Measurements from ENCODE around the gene PPP1R26. TPM values are rescaled to one million over a fixed set of nuclear protein-coding genes. Genes with fewer than 3 reads are reported as not detected.
A peak's percentile ranks its signal among the peaks of the same experiment; 100 is the strongest.

The PPP1R26 gene
- total and polyA plus RNA-seq, 12 donors = 3.3 to 34.8 (median 15.8) TPM

- intact Hi-C loops (cut with DNase I) = loop anchor here in 1 of 2 donors (5.0 kb wide), 1 partner anchor 32 kb away; no protein-coding TSS in a partner anchor
- peak; percentile 52 to 67 (median 60) for TF ChIP-seq CTCF (IDR thresholded peaks at IDR 0.05)
- no peak for TF ChIP-seq POLR2A (IDR thresholded peaks at IDR 0.05)
- Histone ChIP-seq H3K36me3 (replicated peaks in 1 of 2) (peaks cover 0 to 26% of the 10 kb centered on the region in 2 donors), H3K4me3 (no peak overlapping the region), H3K27me3 (no peaks in the 10 kb centered on the region), H3K4me1 (replicated peaks in 1 of 2) (peaks cover 10% of the 10 kb centered on the region in 2 donors), H3K27ac (no peak overlapping the region), H3K9me3 (replicated peaks in 1 of 3) (no peaks in the 10 kb centered on the region)
- DNase-seq = peak; percentile 66 to 86 (median 77)
- 46 to 63% (median 60%) methylated on average over 14 to 21 of the region's 21 CpGs for WGBS, 4 donors
These were observed 25.0 kb downstream of the PPP1R26 start for GRCh38 chr9:135504262-135505243.

GRCh38 chr9:135505406-135506187 is 26.0 kb downstream of the PPP1R26 start:
- no peaks in the 10 kb centered on the region for H3K9me3 ChIP-seq (replicated peaks in 1 of 3)
- intact Hi-C loops (cut with DNase I) = loop anchor here in 1 of 2 donors (5.0 kb wide), 1 partner anchor 33 kb away; no protein-coding TSS in a partner anchor
- peak in 3 of 7 donors; percentile 5 to 16 (median 12) for DNase-seq

GRCh38 chr9:135506327-135507103 is 26.9 kb downstream of the PPP1R26 start:
- DNase-seq = peak in 3 of 7 donors; percentile 6 to 13 (median 12)
- H3K4me1 ChIP-seq (replicated peaks in 1 of 2) = peaks cover 5 to 6% of the 10 kb centered on the region in 2 donors
- 72 to 96% (median 76%) methylated on average over 4 to 14 of the region's 14 CpGs for WGBS, 4 donors
- no peaks in the 10 kb centered on the region for H3K9me3 ChIP-seq (replicated peaks in 1 of 3)
- H3K27ac ChIP-seq = no peak overlapping the region
- intact Hi-C loops (cut with DNase I) = loop anchor here in 1 of 2 donors (5.0 kb wide), 1 partner anchor 34 kb away; no protein-coding TSS in a partner anchor
- no peak overlapping the region for H3K4me3 ChIP-seq
- TF ChIP-seq CTCF (IDR thresholded peaks at IDR 0.05) = no peak
- TF ChIP-seq POLR2A (IDR thresholded peaks at IDR 0.05) = no peak
- peaks cover 0 to 26% of the 10 kb centered on the region in 2 donors for H3K36me3 ChIP-seq (replicated peaks in 1 of 2)
- no peaks in the 10 kb centered on the region for H3K27me3 ChIP-seq

More at GRCh38 chr9:135505406-135506187, 26.0 kb downstream of the PPP1R26 start:
- Histone ChIP-seq H3K36me3 (replicated peaks in 1 of 2) (peaks cover 0 to 26% of the 10 kb centered on the region in 2 donors), H3K4me1 (replicated peaks in 1 of 2) (peaks cover 9 to 10% of the 10 kb centered on the region in 2 donors), H3K4me3 (no peak overlapping the region), H3K27ac (no peak overlapping the region), H3K27me3 (no peaks in the 10 kb centered on the region)
- 80 to 90% (median 86%) methylated on average over 10 to 24 of the region's 24 CpGs for WGBS, 4 donors
- TF ChIP-seq CTCF (IDR thresholded peaks at IDR 0.05) (no peak), POLR2A (IDR thresholded peaks at IDR 0.05) (no peak)
